ENCODE results near the gene GRB2. TPM values are rescaled to one million over a fixed set of nuclear protein-coding genes. Genes with fewer than 3 reads are reported as not detected.
"Not testable (repeated sequence)": the region's sequence is repeated elsewhere in the genome, so short reads cannot be mapped to it uniquely, and the experiment has no call there.

Gene GRB2
- total RNA-seq, 1 experiment from 2014 or later = 115 TPM

DNA sequence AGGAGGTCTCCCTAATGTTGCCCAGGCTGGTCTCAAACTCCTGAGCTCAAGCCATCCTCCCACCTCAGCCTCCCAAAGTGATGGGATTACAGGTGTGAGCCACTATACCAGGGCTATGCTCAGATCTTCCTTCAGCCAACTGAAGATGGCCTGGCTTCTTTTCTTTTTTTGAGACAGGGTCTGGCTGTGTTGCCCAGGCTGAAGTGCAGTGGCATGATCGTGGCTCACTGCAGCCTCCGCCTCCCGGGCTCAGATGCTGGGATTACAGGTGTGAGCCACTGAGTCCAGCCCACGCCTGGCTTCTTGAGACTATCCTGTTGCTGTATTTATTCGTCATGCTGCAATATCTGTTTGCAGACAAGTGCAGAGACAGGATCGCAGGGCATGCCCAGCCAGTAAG is 120.4 kb downstream of the GRB2 start:
- Histone ChIP-seq H3K4me3 (ENCODE audit: low read depth, low read length) (no peak overlapping the region), H3K36me3 (ENCODE audit: control insufficient read depth, insufficient read depth, low read length) (peaks cover 4% of the 10 kb centered on the region), H3K4me1 (no peaks in the 10 kb centered on the region; the same call in 1 of the 2 replicates), H3K9me3 (no peaks in the 10 kb centered on the region), H3K27me3 (replicated peaks; ENCODE audit: control insufficient read depth, insufficient read depth, low read length) (no peaks in the 10 kb centered on the region)
- TF ChIP-seq, protein P1, sequence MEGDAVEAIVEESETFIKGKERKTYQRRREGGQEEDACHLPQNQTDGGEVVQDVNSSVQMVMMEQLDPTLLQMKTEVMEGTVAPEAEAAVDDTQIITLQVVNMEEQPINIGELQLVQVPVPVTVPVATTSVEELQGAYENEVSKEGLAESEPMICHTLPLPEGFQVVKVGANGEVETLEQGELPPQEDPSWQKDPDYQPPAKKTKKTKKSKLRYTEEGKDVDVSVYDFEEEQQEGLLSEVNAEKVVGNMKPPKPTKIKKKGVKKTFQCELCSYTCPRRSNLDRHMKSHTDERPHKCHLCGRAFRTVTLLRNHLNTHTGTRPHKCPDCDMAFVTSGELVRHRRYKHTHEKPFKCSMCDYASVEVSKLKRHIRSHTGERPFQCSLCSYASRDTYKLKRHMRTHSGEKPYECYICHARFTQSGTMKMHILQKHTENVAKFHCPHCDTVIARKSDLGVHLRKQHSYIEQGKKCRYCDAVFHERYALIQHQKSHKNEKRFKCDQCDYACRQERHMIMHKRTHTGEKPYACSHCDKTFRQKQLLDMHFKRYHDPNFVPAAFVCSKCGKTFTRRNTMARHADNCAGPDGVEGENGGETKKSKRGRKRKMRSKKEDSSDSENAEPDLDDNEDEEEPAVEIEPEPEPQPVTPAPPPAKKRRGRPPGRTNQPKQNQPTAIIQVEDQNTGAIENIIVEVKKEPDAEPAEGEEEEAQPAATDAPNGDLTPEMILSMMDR (IDR thresholded peaks at IDR 0.05; ENCODE audit: insufficient read depth in 1 of 2, low read depth in 1 of 2, low read length in 1 of 2, severe bottlenecking in 1 of 2, unreplicated experiment in 1 of 2) = no peak
- H3K9me3 Mint-ChIP-seq (ENCODE audit: unreplicated experiment) = no peaks in the 10 kb centered on the region
- DNase-seq = no peak
- no peak overlapping the region for H3K4me3 Mint-ChIP-seq (ENCODE audit: unreplicated experiment)
- peaks cover 39% of the 10 kb centered on the region for H3K36me3 Mint-ChIP-seq (ENCODE audit: insufficient read depth, unreplicated experiment)
- CTCF ChIA-PET = interaction anchor here (2.9 kb wide), 1 partner anchor 15 kb away, joined by 21 read pairs; the partner anchor contains the start of gene MIF4GD
- no peaks in the 10 kb centered on the region for H3K27me3 Mint-ChIP-seq (ENCODE audit: insufficient read depth, unreplicated experiment)
- POLR2A ChIA-PET = no interaction called here
- intact Hi-C loops (cut with micrococcal nuclease; ENCODE audit: unreplicated experiment) = no loop called here
- H3K4me1 Mint-ChIP-seq (ENCODE audit: low read depth, unreplicated experiment) = peaks cover 7% of the 10 kb centered on the region
- no peak overlapping the region for H3K27ac Mint-ChIP-seq (ENCODE audit: unreplicated experiment)
- BruUV-seq (replicated peaks) = no TSS peak

- H3K9me3 ChIP-seq; H3K4me1 ChIP-seq; H3K27me3 ChIP-seq (replicated peaks; ENCODE audit: control insufficient read depth, insufficient read depth, low read length); BruUV-seq (replicated peaks); H3K27me3 Mint-ChIP-seq (ENCODE audit: insufficient read depth, unreplicated experiment); H3K36me3 ChIP-seq (ENCODE audit: control insufficient read depth, insufficient read depth, low read length); H3K4me3 Mint-ChIP-seq (ENCODE audit: unreplicated experiment); H3K27ac Mint-ChIP-seq (ENCODE audit: unreplicated experiment); H3K4me3 ChIP-seq (ENCODE audit: low read depth, low read length); DNase-seq; H3K4me1 Mint-ChIP-seq (ENCODE audit: low read depth, unreplicated experiment); H3K9me3 Mint-ChIP-seq (ENCODE audit: unreplicated experiment); intact Hi-C loops (cut with micrococcal nuclease; ENCODE audit: unreplicated experiment); POLR2A ChIA-PET: not testable (repeated sequence)
- CTCF ChIA-PET = interaction anchor here (0.7 to 0.8 kb wide), 2 partner anchors 9 to 17 kb away, joined by 3 read pairs; partner anchors contain the start of gene MIF4GD
- H3K36me3 Mint-ChIP-seq (ENCODE audit: insufficient read depth, unreplicated experiment) = peaks cover 48% of the 10 kb centered on the region
Observed at GRCh38 chr17:75280189-75280588, 125.3 kb downstream of the GRB2 start.

DNA sequence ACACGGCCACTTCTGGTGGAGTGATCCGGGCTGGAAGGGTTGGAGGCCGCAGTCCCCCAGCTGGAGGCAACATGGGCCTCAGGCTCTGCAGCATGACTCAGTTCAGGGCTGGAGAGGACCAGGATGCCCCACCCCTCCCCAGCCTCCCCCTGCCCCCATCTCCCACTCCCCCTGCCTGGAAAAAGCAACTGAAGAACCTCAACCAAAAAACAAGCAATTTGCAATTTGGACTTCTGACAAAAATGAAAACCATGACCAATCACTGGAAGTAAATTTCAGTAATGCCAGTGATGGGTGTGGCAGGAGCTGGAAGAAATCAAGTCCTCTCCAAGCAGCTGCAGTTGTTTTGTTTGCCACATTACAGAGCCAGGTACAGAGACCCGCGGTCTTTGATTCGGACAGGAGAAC is 127.8 kb downstream of the GRB2 start:
- peaks cover 8% of the 10 kb centered on the region for H3K4me1 Mint-ChIP-seq (ENCODE audit: low read depth, unreplicated experiment)
- intact Hi-C loops (cut with micrococcal nuclease; ENCODE audit: unreplicated experiment) = no loop called here
- H3K4me3 Mint-ChIP-seq (ENCODE audit: unreplicated experiment) = no peak overlapping the region
- ChIA-PET CTCF (interaction anchor here (0.8 to 1.0 kb wide), 2 partner anchors 11 to 20 kb away, joined by 3 read pairs; partner anchors contain the start of gene SLC25A19), POLR2A (interaction anchor here (0.7 to 1.3 kb wide), 3 partner anchors 15 to 128 kb away, joined by 3 to 4 read pairs (median 3); partner anchors contain the start of gene GGA3)
- Histone ChIP-seq H3K36me3 (ENCODE audit: control insufficient read depth, insufficient read depth, low read length) (peaks cover 2% of the 10 kb centered on the region; the same call in 1 of the 2 replicates), H3K9me3 (no peaks in the 10 kb centered on the region), H3K27me3 (replicated peaks; ENCODE audit: control insufficient read depth, insufficient read depth, low read length) (no peaks in the 10 kb centered on the region), H3K4me1 (no peaks in the 10 kb centered on the region), H3K4me3 (ENCODE audit: low read depth, low read length) (no peak overlapping the region)
- peaks cover 39% of the 10 kb centered on the region for H3K36me3 Mint-ChIP-seq (ENCODE audit: insufficient read depth, unreplicated experiment)
- no peak overlapping the region for H3K27ac Mint-ChIP-seq (ENCODE audit: unreplicated experiment)
- no TSS peak for BruUV-seq (replicated peaks)
- TF ChIP-seq, protein P1 (IDR thresholded peaks at IDR 0.05; ENCODE audit: insufficient read depth in 1 of 2, low read depth in 1 of 2, low read length in 1 of 2, severe bottlenecking in 1 of 2, unreplicated experiment in 1 of 2) = no peak
- H3K9me3 Mint-ChIP-seq (ENCODE audit: unreplicated experiment) = no peaks in the 10 kb centered on the region
- H3K27me3 Mint-ChIP-seq (ENCODE audit: insufficient read depth, unreplicated experiment) = no peaks in the 10 kb centered on the region
- no peak for DNase-seq
